Brain pericyte (primary cell): ENCODE results near the gene SKIC3.

Source experiments
- DNase-seq: peaks from one replicate; pipeline ENCODE4 v3.0.0-alpha.2; 2012; ENCODE audit warnings: low read depth, low spot score

Gene SKIC3

GRCh38 chr5:95554647-95555548 is at the start of gene SKIC3, which contains the start of gene ARSK:
Gene SKIC3, minus strand, starts transcription at chr5:95554977. Its CDS starts 7,827 bp downstream, at chr5:95547150.
Gene ARSK, plus strand, starts transcription at chr5:95555101. Its CDS starts 178 bp downstream, at chr5:95555279.
- DNase-seq, result peak; percentile 97

DNA sequence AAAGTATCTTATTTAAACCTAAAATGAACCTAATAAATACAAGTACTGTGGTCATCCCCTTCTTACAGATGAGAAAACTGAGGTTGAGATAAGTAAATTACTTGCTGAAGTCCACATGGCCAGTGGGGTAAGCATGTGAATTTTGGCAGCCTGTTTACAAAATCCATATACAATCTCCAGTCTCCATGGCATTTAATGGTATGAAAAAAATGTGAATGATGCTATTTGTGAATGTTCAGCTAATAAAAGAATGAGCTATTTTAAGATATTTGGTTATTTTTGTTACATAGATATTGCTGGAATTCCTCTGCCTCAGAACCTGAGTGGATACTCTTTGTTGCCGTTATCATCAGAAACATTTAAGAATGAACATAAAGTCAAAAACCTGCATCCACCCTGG is 45.8 kb upstream of the SKIC3 start:
- DNase-seq, result no peak

- no peak for DNase-seq
Measured at GRCh38 chr5:95599252-95599651, 44.5 kb upstream of the SKIC3 start.

DNA sequence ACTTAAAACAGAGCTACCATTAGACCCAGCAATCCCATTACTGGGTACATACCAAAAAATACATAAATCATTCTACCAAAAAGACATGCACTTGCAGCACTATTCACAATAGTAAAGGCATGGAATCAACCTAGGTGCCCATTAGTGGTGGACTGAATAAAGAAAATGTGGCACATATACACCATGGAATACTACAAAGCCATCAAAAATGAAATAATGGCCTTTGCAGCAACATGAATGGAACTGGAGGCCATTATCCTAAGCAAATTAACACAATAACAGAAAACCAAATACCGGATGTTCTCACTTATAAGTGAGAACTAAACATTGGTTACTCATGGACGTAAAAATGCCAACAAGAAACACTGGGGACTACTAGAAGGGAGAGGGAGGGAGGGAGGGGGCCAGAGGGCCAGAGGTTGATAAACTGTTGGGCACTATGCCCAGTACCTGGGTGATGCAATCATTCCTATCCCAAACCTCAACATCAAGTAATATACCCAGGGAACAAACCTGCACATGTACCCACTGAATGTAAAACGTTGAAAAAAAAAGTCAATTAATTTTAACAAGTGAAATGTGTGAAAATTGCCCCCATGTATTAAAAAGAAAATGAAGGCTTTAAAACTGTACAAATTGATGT is 40.6 kb upstream of the SKIC3 start:
- DNase-seq, result no peak

DNA sequence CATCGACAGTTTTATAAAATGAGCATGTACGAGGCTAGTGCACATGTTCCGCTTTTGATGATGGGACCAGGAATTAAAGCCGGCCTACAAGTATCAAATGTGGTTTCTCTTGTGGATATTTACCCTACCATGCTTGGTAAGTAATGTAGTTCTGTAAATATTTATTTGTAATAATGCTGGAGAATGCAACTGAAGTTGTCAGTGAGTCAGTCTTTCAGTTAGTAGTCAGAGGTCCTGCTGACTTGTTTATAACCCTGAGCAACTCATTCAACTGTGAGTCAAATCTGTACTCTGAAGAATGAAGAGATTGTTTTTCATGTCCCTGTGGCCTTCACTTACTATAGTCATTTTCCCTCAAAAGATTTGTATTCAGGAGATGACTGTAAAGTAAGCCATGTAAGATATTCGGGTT is 36.7 kb upstream of the SKIC3 start:
- peak; percentile 8 for DNase-seq

DNA sequence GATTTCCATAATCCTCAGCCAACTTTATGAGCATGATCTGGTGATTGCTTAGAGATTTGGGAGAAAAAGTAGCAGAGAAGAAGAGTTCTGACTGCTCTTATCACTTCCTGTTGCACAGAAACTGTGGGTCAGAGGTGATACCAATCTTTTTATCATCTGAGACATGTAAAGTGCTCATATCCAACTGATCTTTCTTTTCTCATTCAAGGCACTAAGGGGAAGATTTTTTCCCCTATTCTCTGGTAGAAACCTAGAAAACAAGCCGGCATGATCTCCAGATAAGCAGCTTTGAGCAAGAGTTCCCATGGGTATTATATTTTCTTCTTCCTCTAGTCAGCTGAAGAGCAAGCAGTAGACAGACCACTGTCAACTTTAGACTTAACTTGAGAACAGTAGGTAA is 36.1 kb upstream of the SKIC3 start:
- DNase-seq, result no peak

GRCh38 chr5:95583992-95584391 is 29.2 kb upstream of the SKIC3 start:
- DNase-seq, result no peak

DNA sequence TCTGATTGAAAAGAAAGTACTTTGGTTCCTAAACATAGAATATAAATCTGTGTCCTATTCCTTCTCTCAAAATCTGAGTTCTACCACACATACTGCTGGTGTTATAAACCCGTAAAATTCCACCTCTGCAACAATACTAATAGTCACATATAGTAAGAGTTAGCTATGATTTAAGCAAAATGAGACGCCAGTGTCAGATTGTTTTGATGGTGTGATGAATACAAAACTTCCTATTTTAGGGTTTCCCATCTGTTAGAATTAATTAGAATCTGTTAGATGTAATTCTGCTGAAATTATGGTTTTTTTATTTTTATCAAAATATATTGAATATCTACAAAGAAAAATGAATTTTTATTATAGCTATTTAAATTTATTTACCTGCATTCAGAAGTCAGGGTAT is 26.8 kb upstream of the SKIC3 start:
- no peak for DNase-seq

DNA sequence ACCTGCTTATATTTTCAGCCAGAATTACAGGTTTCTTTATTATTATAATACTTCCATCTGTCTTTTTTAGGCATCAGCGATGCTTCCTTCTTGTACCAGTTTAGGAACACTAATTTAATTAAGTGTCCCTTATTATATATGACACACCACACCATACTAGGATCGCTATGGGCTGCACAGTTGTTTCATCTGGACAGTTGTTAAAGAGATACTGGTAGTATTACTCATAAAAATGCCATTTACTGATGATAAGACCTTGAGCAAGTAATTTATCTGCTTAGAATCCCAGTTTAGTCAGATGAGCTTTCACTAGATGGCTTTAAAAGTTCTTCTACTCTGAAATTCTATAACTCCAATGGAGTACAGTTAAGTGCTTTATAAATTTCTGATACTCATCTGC is 17.2 kb upstream of the SKIC3 start:
- no peak for DNase-seq

- no peak for DNase-seq
Measured at GRCh38 chr5:95565280-95565920, 10.6 kb upstream of the SKIC3 start.

DNA sequence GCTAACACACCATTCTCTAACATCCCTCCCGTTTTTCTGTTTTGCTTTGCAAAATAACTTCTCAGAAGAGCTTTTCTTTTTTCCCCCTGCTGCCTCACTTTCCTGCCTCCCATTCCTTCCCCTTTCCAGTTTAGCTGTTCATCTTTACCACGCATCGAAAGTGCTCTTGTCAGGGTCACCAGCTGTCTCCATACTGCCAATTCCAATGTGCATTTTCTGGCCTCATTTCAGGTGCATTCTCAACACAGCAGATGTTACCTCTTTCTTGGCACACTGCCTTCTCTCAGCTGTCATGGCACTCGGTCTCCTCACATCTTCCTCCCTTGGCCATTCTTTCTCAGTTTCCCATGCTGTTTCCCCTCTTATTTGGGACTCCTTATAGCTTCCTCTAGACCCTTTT is 9.7 kb upstream of the SKIC3 start:
- no peak for DNase-seq

- no peak for DNase-seq
Measured at GRCh38 chr5:95563367-95563766, 8.6 kb upstream of the SKIC3 start.

GRCh38 chr5:95562282-95562681 is 7.5 kb upstream of the SKIC3 start:
- no peak for DNase-seq

DNA sequence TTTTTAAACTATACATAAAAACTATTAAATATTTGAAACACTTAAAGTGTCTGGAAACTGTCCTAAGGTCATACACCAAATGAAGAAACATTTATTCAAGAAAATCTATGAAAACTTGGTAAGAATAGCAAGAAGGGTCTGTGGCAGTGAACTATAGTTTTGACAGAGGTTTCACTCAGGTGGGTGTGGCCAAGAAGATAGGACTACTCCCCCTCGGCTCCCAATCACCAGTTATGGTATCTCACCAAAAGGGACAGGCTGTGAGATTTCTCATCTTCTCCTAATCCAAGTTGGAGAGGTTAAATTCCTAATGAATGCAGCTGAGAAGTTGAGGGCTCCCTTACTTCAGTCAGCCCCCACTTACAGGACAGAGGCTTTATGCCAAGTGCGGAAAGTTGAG is 3.1 kb upstream of the SKIC3 start:
- DNase-seq, result no peak

GRCh38 chr5:95555553-95555952 is 776 bp upstream of the SKIC3 start:
- no peak for DNase-seq

DNA sequence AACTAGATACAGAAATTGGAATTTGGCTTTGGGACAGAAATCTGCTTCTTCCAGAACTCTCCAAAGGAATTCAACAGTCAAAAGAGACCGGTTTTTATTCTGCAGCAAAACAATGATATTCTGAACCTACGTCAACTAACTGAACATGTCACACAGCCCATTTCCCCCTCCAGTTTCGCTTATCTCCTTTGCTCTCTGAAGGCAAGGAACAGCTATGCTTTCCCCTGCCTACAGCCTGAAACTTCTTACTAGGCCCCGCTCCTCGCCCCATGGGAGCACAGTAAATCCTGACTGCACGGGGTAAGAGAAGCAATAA is 488 bp downstream of the SKIC3 start:
- no peak for DNase-seq

- DNase-seq, result no peak
Measured at GRCh38 chr5:95549030-95549429, 5.7 kb downstream of the SKIC3 start.

DNA sequence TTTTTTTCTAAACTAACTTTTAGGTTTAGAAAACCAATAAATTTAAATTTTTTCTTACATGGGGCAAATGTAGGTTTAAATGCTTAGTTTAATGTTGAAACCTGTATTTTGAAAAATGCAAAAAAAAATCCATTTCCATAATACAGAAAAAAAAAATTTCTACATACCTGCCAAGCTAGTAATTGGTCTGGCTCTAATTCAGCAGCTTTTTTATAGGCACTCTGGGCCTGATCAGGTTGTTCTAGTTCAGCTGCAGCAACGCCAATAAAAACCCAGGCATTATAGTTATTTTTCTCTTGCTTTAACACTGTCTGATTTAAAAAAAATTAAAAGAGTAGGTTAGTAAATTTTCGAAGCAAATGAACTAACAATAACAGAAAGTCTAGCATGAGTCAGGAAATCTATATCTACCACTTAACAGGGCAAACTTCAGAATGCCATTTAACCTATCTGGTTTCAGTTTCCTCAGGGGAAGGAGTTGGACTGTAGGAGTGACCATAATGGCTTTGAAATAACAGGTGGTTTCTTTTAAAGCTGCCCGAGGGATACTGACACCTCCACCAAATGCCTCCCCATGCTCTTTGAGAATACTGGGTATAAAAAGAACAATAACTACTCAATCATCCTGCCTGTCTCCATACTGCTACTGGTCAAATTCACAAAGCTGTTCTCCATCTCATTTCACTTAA is 11.6 kb downstream of the SKIC3 start:
- DNase-seq, result no peak

- DNase-seq, result no peak
Measured at GRCh38 chr5:95537501-95537900, 17.3 kb downstream of the SKIC3 start.

DNA sequence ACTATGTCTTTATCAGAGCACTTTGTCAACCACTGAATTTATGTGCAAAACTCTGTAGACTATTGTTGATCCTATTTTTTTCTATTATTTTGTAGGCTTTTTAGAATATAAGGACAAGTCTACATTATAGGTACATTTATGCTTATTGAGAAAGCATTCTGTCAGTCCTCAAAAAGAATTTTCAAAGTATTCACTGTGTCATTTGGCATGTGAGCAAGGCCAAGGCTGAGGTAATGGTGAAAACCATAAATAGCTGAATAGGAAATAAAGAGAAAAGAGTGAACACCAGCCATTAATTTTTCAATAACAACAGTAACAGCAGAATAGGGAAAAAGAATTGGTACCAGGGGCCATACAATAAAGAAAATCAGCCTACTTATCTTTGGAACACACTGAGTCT is 21.0 kb downstream of the SKIC3 start:
- DNase-seq, result no peak

- no peak for DNase-seq
Measured at GRCh38 chr5:95533106-95533505, 21.7 kb downstream of the SKIC3 start.

DNA sequence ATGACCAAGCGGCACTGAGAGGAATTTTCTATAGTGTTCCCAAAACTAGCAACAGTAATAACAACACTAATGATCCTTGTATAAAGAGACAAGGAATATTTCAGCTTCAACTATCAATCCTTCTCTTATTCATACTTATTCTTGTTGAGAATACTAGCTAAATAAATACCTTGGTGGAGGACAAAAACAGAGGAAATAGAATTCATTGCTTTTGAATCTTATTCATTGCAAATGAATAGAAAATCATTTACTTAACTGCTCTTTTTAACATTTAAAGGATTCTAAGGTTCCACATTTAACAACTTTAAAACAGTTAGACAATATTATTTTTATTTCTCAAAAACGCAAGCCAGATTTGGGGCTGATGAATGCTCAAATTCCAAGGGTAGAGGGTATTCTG is 22.4 kb downstream of the SKIC3 start:
- DNase-seq, result no peak
